Measurements from ENCODE around the gene TMEM178B.

TMEM178B gene

GRCh38 chr7:141265668-141266067, 191.8 kb downstream of the TMEM178B start:
- DNase-seq, result no peak

GRCh38 chr7:141268614-141269013, 194.8 kb downstream of the TMEM178B start:
- DNase-seq, result no peak

GRCh38 chr7:141271451-141271850, 197.6 kb downstream of the TMEM178B start:
- no peak for DNase-seq

DNA sequence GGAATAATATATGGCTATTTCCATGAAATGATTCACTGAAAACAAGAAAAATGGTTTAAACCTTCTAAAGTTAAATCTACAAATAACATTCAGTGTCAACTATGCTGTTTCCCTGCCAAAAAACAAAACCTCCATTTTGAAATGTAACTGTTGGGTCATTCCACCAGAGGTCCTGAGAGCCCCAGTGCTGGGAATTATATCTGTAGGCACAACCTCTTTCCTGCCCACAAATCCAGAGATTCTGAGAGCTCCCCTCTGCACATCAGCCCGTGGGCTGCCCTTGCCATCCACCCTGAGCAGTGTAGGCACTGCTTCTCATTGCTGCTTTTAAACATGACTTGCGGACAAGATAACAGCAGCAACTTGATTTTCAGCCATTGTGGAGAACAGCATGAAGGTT, 198.6 kb downstream of the TMEM178B start:
- no peak for DNase-seq

- DNase-seq, result no peak
These were observed 201.5 kb downstream of the TMEM178B start for GRCh38 chr7:141275350-141275749.

GRCh38 chr7:141276031-141276430, 202.2 kb downstream of the TMEM178B start:
- no peak for DNase-seq

- DNase-seq, result no peak
These were observed 206.2 kb downstream of the TMEM178B start for GRCh38 chr7:141280100-141280499.

- no peak for DNase-seq
These were observed 207.4 kb downstream of the TMEM178B start for GRCh38 chr7:141281311-141281710.

DNA sequence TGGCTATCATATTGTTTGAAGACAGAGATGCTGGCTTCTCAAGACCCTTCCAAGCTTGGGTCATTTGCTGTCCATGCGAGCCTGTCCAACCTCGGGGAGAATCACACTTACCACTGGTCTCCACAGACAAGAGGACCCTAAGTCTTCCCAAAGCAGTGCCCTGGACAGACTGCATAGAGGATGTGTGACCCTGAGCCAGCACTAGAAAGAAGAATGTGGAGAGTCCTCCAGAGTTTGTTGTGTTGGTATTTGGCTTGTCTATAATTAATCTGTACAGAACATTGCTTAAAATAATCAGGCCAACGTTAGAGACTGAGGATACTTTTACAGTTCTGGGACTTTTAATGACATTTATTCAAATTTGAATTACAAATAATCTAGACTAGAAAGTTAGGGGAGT, 212.7 kb downstream of the TMEM178B start:
- DNase-seq, result no peak

DNA sequence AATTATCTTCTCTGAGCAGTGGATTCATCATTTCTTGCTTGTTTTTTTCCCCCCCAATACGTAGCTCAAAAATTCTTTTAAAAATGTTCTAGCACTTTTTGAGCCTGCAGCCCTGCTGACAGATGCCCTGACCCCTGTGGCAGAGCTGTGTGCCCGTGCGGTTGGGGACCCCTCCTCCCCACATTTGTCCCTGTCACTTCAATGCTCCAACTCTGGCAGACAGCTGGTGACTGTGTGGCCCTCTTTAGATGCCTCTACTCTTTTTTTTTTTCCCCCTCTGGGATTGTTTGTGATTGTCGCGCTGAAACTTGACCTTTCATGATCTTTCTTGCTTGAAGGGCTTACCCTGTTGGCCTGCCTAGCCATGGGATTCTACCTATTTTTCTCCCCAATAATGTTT, 214.1 kb downstream of the TMEM178B start:
- DNase-seq, result no peak

DNA sequence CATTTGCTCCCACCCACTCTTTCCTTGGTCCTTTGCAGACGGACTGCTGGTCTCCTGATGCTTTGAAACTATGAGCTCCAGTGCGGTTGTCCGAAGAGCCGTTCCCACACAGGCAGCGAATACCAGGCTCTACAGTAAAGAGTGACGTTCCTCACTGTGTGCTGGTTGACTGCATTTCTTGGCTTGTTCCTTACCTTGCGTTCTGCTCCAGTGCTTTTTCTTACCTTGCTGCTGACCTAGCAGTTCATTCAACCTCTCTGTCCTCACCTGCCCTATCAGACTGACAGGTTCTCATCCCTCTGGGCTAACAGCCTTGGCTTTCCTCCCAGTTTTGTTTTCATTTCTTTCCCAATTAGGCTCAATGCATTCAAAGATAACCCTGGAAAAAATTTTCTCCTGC, 214.8 kb downstream of the TMEM178B start:
- no peak for DNase-seq

GRCh38 chr7:141290365-141290764, 216.5 kb downstream of the TMEM178B start:
- no peak for DNase-seq

DNA sequence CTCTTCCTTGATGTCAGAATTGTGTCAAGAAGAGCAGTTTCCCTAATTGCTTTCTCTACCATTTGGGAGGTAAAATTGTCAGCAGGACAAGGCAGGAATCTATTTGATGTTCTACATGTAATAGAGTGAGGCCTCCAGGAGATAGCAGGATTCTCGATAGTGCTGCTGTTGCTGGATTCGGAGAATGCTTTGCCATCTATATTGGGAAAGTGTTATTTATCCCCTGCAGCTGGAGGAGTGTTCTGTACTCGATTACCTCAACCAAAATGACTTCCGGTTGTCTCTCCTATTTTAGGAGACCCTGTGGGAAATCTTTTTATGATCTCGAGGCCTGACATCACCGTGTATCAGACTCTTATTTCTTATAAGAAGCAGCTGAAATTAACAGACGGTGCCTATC, 217.1 kb downstream of the TMEM178B start:
- no peak for DNase-seq

DNA sequence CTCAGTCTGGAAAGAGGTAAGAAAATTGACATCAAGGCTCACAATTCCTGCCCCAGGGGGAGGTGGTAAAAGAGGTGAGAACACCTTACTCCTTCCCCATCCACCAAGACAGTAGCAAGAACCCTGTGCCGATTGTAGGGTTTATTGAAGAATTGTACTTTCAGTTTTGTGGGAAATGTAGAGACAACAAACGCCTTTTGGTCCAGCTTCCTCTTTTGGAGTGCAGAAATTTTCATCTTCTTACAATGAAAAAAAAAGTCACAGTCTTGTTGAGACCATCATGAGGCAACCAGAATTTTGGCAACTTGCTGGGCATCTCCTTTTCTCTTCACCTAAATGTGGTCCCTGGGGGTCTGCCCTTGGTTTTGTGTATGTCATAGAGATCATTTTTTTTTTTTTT, 217.7 kb downstream of the TMEM178B start:
- DNase-seq, result peak; percentile 27

DNA sequence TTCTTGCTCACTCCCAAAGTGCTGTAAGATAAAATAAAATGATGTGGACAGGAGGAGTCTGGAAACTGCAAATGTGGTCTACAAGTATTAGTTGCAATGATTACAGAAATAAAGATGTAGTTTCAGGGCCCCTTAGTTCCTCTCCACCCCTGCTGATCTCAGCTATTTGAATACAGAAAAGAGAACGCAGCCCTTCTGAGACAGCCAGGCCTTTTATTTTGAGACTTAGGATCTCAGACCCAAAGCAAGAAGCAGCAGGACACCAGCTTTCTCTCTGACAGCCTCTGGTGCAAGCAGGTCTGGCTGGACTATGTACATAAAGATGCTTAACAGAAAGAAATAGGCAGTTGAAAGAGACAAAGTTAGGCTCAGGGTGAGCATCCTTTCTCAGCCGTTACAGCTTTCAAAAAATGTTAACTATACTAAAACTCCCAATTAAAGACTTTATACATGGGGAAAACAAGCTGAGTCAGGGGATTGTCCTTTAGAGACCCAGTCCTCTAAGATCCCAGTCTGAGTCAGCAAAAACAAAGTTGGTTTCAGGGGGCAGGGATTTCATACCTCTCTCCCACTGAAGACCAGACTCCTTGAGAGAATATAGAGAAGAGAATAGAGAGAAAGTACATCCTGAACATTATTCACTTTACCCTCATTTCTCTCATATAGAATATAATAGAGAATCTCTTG, 220.4 kb downstream of the TMEM178B start:
- no peak for DNase-seq

DNA sequence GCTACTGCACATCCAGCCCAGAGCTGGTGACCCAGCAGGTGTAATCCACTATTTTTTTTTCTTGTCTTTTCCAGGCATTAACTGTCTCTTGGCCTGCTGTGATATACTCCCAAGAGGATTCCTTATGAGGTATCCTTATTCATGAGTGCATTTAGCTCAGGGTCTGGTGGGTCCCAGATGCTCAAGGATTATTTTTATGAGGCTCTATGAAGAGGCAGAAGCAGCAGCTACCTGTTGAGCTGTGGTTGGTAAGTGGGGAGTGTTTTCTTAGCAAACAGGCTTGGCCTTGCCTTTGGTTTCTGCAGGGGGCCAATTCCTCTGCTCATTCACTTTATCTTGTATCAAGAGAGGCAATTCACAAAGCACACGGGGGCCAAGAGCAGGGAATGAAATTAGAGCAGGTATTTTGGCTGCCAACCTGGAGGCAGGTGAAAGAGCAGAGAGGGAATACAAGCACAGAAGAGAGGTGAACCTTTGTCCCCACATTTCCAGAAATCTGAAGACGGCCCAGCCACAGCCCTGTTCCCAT, 221.6 kb downstream of the TMEM178B start:
- DNase-seq, result no peak

DNA sequence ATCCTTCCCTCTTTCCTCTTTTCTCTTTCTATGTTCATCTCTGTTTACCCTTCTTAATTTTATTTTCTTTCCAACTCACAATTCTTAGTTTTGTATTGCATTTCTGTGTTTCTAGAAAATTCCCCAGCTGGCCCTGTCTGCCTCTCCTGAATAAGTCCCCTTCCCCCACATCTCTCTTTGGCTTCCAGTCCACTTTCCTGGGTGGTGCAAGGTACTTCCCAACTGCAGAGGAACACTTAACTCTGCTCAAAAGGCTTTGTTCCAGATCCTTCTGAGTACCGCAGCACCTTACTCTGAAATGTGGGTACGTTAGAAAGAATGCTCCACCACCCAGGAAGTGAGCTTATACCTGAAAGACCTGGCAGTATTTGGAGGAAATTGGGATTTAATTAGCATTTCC, 227.0 kb downstream of the TMEM178B start:
- no peak for DNase-seq

GRCh38 chr7:141301544-141301943, 227.7 kb downstream of the TMEM178B start:
- DNase-seq, result no peak

DNA sequence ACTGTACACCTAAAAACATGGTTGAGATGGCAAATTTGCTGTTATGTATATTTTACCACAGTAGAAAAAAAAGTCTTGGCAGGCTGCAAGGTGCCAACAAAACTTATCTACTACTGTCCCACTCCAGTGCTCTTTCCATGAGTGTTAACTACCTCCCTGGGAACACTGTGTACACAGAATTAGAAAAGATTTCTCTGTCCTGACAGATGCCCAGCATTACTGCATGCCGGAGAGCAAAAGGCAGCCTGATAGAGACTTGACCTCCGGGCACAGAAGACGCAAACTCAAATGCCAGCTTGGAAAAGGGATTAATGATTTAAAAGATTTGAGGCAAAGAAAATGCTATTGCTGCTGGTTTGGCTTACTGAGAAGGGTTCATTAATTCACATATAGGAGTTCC, 228.8 kb downstream of the TMEM178B start:
- no peak for DNase-seq

DNA sequence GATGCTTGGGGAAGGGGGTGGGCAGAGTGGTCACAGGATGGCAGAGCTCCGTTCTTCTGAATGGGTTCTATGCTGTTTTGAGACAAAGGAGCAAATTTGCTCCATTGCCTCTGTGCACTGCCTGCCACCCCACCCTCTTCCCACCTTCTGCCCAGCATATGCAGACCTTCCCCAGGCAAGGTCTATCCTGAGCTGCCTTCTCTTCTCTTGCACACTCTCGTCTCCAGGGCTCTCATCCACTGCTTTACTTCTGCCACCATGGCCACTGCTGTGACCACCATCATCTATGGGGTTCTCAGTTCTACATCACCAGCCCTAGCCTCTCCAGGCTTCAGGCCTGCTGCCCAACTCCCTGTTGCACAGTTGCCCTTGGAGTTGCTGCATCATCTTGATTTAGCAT, 230.4 kb downstream of the TMEM178B start:
- DNase-seq, result no peak

DNA sequence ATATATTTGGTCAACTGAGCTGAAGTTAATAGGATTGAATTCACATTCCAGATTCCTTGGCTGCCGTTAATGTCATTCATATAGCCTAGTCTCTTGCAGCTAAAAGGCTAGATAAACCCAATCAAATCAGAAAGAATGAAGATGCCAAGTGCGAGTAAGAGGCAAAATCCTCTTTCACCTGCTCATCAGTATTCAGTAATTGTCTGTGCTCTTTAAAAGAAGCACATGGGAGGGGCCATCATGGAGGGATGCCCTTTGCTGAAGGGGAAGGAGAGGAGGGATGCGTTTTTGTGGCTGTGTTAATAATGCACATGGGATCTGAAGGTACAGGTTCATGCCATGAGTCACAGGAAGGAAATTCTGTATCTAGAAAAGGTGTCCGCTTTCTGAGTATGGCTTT, 232.2 kb downstream of the TMEM178B start:
- no peak for DNase-seq

GRCh38 chr7:141312395-141312794, 238.5 kb downstream of the TMEM178B start:
- DNase-seq, result no peak

DNA sequence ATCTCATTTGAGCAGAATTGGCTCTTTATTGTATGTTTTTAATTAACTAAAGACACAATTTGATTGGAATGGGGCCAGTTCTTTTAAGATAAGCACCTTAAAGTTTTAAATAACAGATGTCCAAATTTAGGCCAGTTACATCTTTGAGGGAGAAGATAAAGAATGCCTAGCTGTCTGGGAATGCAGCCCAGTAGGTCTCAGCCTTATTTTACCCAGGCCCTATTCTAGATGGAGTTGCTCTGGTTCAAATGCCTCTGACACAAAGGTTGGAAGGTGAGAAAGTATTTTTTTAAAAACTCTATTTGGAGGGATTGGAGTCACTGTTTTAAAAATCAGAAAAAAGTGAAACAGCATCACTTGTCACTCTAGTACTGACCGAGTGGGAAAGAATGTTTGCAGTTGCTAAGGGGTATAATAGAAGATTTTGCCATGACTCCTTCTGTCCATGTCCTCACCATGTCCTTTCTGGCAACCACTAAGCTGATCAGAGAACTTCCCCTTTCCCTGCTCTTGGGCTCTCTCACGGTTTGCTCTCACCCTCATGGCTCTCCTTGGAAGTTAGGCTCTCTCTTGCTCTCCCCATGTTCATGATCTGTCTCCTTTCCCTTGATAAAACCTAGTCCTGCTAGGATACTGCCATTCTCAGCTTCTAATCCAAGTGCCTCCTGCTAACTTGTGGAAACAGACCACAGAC, 239.1 kb downstream of the TMEM178B start:
- DNase-seq, result no peak

GRCh38 chr7:141313896-141314295, 240.0 kb downstream of the TMEM178B start:
- no peak for DNase-seq
